ENCODE results near the gene WT1.
A peak's percentile ranks its signal among the peaks of the same experiment; 100 is the strongest.

The WT1 gene

GRCh38 chr11:32396331-32396730 lies 39.0 kb downstream of the WT1 start:
- ATAC-seq (ENCODE audit: insufficient read depth, low read depth) (peak; percentile 83), DNase-seq (peak; percentile 78)
- H3K79me2 ChIP-seq (ENCODE audit: insufficient read depth, low read length) = peaks cover 45% of the 10 kb centered on the region
- no peaks in the 10 kb centered on the region for H4K20me1 ChIP-seq (ENCODE audit: insufficient read depth, low read length)
- peaks cover 18% of the 10 kb centered on the region; the same call in 1 of the 2 replicates for H3K36me3 ChIP-seq (ENCODE audit: insufficient read depth, low read length)
- H3K4me1 ChIP-seq (ENCODE audit: insufficient read depth, low read length) = peaks cover 71% of the 10 kb centered on the region
- H3K9me3 ChIP-seq (ENCODE audit: insufficient read depth, low read length, severe bottlenecking) = no peaks in the 10 kb centered on the region
- H3K27ac ChIP-seq (ENCODE audit: low read length) = peak overlapping the region; percentile 93
- H3K9ac ChIP-seq (ENCODE audit: low read depth, low read length) = peak overlapping the region; percentile 73
- peak overlapping the region; percentile 49 for H2AFZ ChIP-seq (ENCODE audit: low read depth, low read length)
- TF ChIP-seq CTCF (IDR thresholded peaks at IDR 0.05; ENCODE audit: borderline replicate concordance, extremely low read depth, low read length, poor library complexity, severe bottlenecking) (no peak), EZH2 (IDR thresholded peaks at IDR 0.05; ENCODE audit: borderline replicate concordance, low read depth, low read length, severe bottlenecking) (no peak)
- no peaks in the 10 kb centered on the region for H3K27me3 ChIP-seq (ENCODE audit: insufficient read depth, low read length, poor library complexity)
- H3K4me2 ChIP-seq (ENCODE audit: insufficient read depth, low read length) = peak overlapping the region; percentile 62
- H3K4me3 ChIP-seq (ENCODE audit: low read depth in 1 of 2, low read length in 2 of 2) = peak overlapping the region; percentile 37 to 60

DNA sequence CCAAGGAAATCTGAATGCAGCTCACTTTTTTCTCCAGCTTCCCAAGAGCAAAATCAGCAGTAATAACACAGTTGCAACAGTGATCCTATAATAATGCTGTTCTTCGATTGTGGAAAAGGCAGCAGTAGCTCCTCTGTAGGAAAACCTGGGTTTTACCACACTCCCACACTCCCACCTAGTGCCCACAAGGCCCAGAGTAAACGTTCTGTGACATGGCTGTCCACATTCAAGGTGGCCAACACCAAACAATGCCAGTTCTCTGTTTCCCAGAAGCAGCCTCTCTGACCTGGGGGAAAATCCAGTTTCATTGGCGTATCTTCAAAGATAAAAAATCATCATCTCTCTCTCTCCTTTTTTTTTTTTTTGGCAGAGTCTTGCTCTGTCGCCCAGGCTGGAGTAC lies 40.2 kb downstream of the WT1 start:
- peak overlapping the region; percentile 37 to 60; a peak in 3 of 4 replicates for H3K4me3 ChIP-seq (ENCODE audit: low read depth in 1 of 2, low read length in 2 of 2)
- peak overlapping the region; percentile 8; the same call in 1 of the 2 replicates for H2AFZ ChIP-seq (ENCODE audit: low read depth, low read length)
- ATAC-seq (ENCODE audit: insufficient read depth, low read depth) (peak; percentile 23; the same call in 2 of the 3 replicates), DNase-seq (peak; percentile 52)
- H3K36me3 ChIP-seq (ENCODE audit: insufficient read depth, low read length) = peaks cover 30% of the 10 kb centered on the region
- no peaks in the 10 kb centered on the region for H3K9me3 ChIP-seq (ENCODE audit: insufficient read depth, low read length, severe bottlenecking)
- no peaks in the 10 kb centered on the region for H4K20me1 ChIP-seq (ENCODE audit: insufficient read depth, low read length)
- H3K27me3 ChIP-seq (ENCODE audit: insufficient read depth, low read length, poor library complexity) = no peaks in the 10 kb centered on the region
- H3K27ac ChIP-seq (ENCODE audit: low read length) = peak overlapping the region; percentile 93
- H3K4me2 ChIP-seq (ENCODE audit: insufficient read depth, low read length) = peak overlapping the region; percentile 62
- H3K4me1 ChIP-seq (ENCODE audit: insufficient read depth, low read length) = peaks cover 81% of the 10 kb centered on the region
- TF ChIP-seq EZH2 (IDR thresholded peaks at IDR 0.05; ENCODE audit: borderline replicate concordance, low read depth, low read length, severe bottlenecking) (no peak), CTCF (IDR thresholded peaks at IDR 0.05; ENCODE audit: borderline replicate concordance, extremely low read depth, low read length, poor library complexity, severe bottlenecking) (peak; percentile 62)
- H3K79me2 ChIP-seq (ENCODE audit: insufficient read depth, low read length) = peaks cover 45% of the 10 kb centered on the region
- peak overlapping the region; percentile 73 for H3K9ac ChIP-seq (ENCODE audit: low read depth, low read length)

GRCh38 chr11:32392840-32393239 lies 42.5 kb downstream of the WT1 start:
- Histone ChIP-seq H3K79me2 (ENCODE audit: insufficient read depth, low read length) (peaks cover 45% of the 10 kb centered on the region), H3K4me3 (ENCODE audit: low read depth in 1 of 2, low read length in 2 of 2) (peak overlapping the region in 1 of 2 experiments; percentile 37; a peak in 2 of 4 replicates), H3K4me2 (ENCODE audit: insufficient read depth, low read length) (peak overlapping the region; percentile 62), H3K4me1 (ENCODE audit: insufficient read depth, low read length) (peaks cover 98% of the 10 kb centered on the region), H3K9me3 (ENCODE audit: insufficient read depth, low read length, severe bottlenecking) (no peaks in the 10 kb centered on the region), H3K9ac (ENCODE audit: low read depth, low read length) (peak overlapping the region; percentile 73), H3K27ac (ENCODE audit: low read length) (peak overlapping the region; percentile 93), H3K36me3 (ENCODE audit: insufficient read depth, low read length) (peaks cover 52% of the 10 kb centered on the region), H4K20me1 (ENCODE audit: insufficient read depth, low read length) (no peaks in the 10 kb centered on the region), H2AFZ (ENCODE audit: low read depth, low read length) (peak overlapping the region; percentile 51; the same call in 1 of the 2 replicates), H3K27me3 (ENCODE audit: insufficient read depth, low read length, poor library complexity) (no peaks in the 10 kb centered on the region)
- DNase-seq (no peak), ATAC-seq (ENCODE audit: insufficient read depth, low read depth) (no peak)
- TF ChIP-seq CTCF (IDR thresholded peaks at IDR 0.05; ENCODE audit: borderline replicate concordance, extremely low read depth, low read length, poor library complexity, severe bottlenecking) (no peak), EZH2 (IDR thresholded peaks at IDR 0.05; ENCODE audit: borderline replicate concordance, low read depth, low read length, severe bottlenecking) (no peak)

Data from DND-41 (cell line).